WTC11 (cell line): ENCODE data around the gene SCYL3.

Experiments
- CTCF ChIP-seq: fragments of 200-600 bp; IDR thresholded peaks from 2 replicates; pipeline ENCODE4 v1.8.0; 2022; ENCODE audit warnings: antibody characterized with exemption
- ESRRA ChIP-seq: sonication (generic); formaldehyde crosslinking; IDR thresholded peaks from 2 replicates; pipeline ENCODE4 v1.8.1; 2022; ENCODE audit warnings: mild to moderate bottlenecking, missing genetic modification reagents, borderline replicate concordance
- GABPB1 ChIP-seq: sonication (generic); formaldehyde crosslinking; IDR thresholded peaks from 2 replicates; pipeline ENCODE4 v1.8.1; 2023; ENCODE audit warnings: mild to moderate bottlenecking, missing genetic modification reagents
- KAT7 ChIP-seq: sonication (generic); formaldehyde crosslinking; IDR thresholded peaks from 2 replicates; pipeline ENCODE4 v1.8.1; 2023; ENCODE audit warnings: missing genetic modification reagents, mild to moderate bottlenecking, borderline replicate concordance
- NR3C1 ChIP-seq: sonication (generic); formaldehyde crosslinking; conservative IDR thresholded peaks from 2 replicates; pipeline ENCODE4 v1.8.1; 2023; ENCODE audit warnings: low read depth, mild to moderate bottlenecking, missing genetic modification reagents
- TF ChIP-seq, protein P1 (sequence below): sonication (generic); formaldehyde crosslinking; IDR thresholded peaks from 2 replicates; pipeline ENCODE4 v1.8.0; 2022; ENCODE audit warnings: mild to moderate bottlenecking, missing genetic modification reagents
- TF ChIP-seq, protein P2 (sequence below): sonication (generic); formaldehyde crosslinking; IDR thresholded peaks from 2 replicates; pipeline ENCODE4 v1.8.1; 2023; ENCODE audit warnings: mild to moderate bottlenecking, missing genetic modification reagents, moderate library complexity

- TF ChIP-seq NR3C1 = no peak
- no peak for TF ChIP-seq CTCF
- no peak for TF ChIP-seq ESRRA (CRISPR knock-in tag)
- no peak for TF ChIP-seq GABPB1 (CRISPR knock-in tag)
- TF ChIP-seq, protein P1, sequence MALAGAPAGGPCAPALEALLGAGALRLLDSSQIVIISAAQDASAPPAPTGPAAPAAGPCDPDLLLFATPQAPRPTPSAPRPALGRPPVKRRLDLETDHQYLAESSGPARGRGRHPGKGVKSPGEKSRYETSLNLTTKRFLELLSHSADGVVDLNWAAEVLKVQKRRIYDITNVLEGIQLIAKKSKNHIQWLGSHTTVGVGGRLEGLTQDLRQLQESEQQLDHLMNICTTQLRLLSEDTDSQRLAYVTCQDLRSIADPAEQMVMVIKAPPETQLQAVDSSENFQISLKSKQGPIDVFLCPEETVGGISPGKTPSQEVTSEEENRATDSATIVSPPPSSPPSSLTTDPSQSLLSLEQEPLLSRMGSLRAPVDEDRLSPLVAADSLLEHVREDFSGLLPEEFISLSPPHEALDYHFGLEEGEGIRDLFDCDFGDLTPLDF = no peak
- TF ChIP-seq, protein P2, sequence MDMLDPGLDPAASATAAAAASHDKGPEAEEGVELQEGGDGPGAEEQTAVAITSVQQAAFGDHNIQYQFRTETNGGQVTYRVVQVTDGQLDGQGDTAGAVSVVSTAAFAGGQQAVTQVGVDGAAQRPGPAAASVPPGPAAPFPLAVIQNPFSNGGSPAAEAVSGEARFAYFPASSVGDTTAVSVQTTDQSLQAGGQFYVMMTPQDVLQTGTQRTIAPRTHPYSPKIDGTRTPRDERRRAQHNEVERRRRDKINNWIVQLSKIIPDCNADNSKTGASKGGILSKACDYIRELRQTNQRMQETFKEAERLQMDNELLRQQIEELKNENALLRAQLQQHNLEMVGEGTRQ (CRISPR knock-in tag) = no peak
- no peak for TF ChIP-seq KAT7 (CRISPR knock-in tag)
Measured at GRCh38 chr1:169892176-169892926, 1.3 kb downstream of the SCYL3 start.
